A549 (cell line): ENCODE measurements around the gene ZNF521.

Experiments
- ATOH8 ChIP-seq: fragments of 250-450 bp; sonication (Bioruptor Pico); IDR thresholded peaks from 2 replicates; pipeline ENCODE4 v1.5.0; 2020; ENCODE audit warnings: low read depth, mild to moderate bottlenecking, moderate library complexity
- BCL3 ChIP-seq: fragments of >200 bp; sonication (Bioruptor Twin); formaldehyde crosslinking; IDR thresholded peaks from 3 replicates; pipeline ENCODE4 v1.6.1; 2016
- CEBPB ChIP-seq, 2 experiments: fragments of >200 bp in 1 of 2; sonication (Bioruptor Twin) in 1 of 2; formaldehyde crosslinking in 1 of 2; IDR thresholded peaks; 2 replicates each; pipeline ENCODE4 v1.6.1; 2012 to 2016
- ELK1 ChIP-seq: fragments of 150-350 bp; IDR thresholded peaks from 2 replicates; pipeline ENCODE4 v1.6.1; 2014; ENCODE audit warnings: low read depth, mild to moderate bottlenecking, low read length
- ESRRA ChIP-seq: fragments of 150-350 bp; IDR thresholded peaks from 2 replicates; pipeline ENCODE4 v1.6.1; 2014; ENCODE audit warnings: mild to moderate bottlenecking, low read length, borderline replicate concordance
- JUNB ChIP-seq: fragments of >200 bp; sonication (Bioruptor Twin); formaldehyde crosslinking; IDR thresholded peaks from 2 replicates; pipeline ENCODE4 v1.6.1; 2016
- MAFK ChIP-seq: fragments of 450-650 bp; IDR thresholded peaks from 2 replicates; pipeline ENCODE4 v1.6.1; 2014; ENCODE audit not compliant: partially characterized antibody
- MAZ ChIP-seq: fragments of 150-350 bp; IDR thresholded peaks from 2 replicates; pipeline ENCODE4 v1.6.1; 2014; ENCODE audit warnings: antibody characterized with exemption, low read depth, low read length, borderline replicate concordance
- REST ChIP-seq: fragments of 200-600 bp; sonication (generic); IDR thresholded peaks from 2 replicates; pipeline ENCODE4 v1.6.1; 2016; ENCODE audit warnings: antibody characterized with exemption, mild to moderate bottlenecking, moderate library complexity
- TF ChIP-seq, protein P1 (sequence below): fragments of >200 bp; sonication (Bioruptor Twin); formaldehyde crosslinking; IDR thresholded peaks from 3 replicates; pipeline ENCODE4 v1.5.1; 2016

GRCh38 chr18:25109484-25109883, 242.5 kb downstream of the ZNF521 start:
- TF ChIP-seq, protein P1, sequence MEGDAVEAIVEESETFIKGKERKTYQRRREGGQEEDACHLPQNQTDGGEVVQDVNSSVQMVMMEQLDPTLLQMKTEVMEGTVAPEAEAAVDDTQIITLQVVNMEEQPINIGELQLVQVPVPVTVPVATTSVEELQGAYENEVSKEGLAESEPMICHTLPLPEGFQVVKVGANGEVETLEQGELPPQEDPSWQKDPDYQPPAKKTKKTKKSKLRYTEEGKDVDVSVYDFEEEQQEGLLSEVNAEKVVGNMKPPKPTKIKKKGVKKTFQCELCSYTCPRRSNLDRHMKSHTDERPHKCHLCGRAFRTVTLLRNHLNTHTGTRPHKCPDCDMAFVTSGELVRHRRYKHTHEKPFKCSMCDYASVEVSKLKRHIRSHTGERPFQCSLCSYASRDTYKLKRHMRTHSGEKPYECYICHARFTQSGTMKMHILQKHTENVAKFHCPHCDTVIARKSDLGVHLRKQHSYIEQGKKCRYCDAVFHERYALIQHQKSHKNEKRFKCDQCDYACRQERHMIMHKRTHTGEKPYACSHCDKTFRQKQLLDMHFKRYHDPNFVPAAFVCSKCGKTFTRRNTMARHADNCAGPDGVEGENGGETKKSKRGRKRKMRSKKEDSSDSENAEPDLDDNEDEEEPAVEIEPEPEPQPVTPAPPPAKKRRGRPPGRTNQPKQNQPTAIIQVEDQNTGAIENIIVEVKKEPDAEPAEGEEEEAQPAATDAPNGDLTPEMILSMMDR, result no peak
- TF ChIP-seq JUNB, result no peak
- TF ChIP-seq BCL3, result no peak
- TF ChIP-seq MAFK, result no peak
- no peak for TF ChIP-seq ESRRA
- TF ChIP-seq REST, result no peak
- TF ChIP-seq CEBPB (IDR thresholded peaks at IDR 0.05), result no peak
- no peak for TF ChIP-seq MAZ
- TF ChIP-seq ATOH8 (CRISPR knock-in tag), result no peak
- no peak for TF ChIP-seq ELK1
